GM23338 (cell line): ENCODE data around the gene FBXO41. TPM values are rescaled to one million over a fixed set of nuclear protein-coding genes. Genes with fewer than 3 reads are reported as not detected.

ENCODE experiments used
- ATAC-seq: fragments of 200-7000 bp; cut with Tn5 transposase; 3 replicates; pipeline ENCODE4 v1.9.1; 2020
- DNase-seq: peaks from one replicate; pipeline ENCODE4 v3.0.0-alpha.2; 2015; ENCODE audit warnings: low spot score
- H2AFZ ChIP-seq: fragments of 200-600 bp; sonication (generic); 2 replicates; pipeline ENCODE4 v1.8.0; 2016; ENCODE audit warnings: antibody characterized with exemption, mild to moderate bottlenecking, moderate library complexity
- H3F3A ChIP-seq: fragments of 200-600 bp; sonication (generic); replicated peaks from 2 replicates; pipeline ENCODE4 v1.8.0; 2017; ENCODE audit warnings: antibody characterized with exemption, mixed run types, low read depth
- H3K27ac ChIP-seq: fragments of 200-600 bp; sonication (generic); 2 replicates; pipeline ENCODE4 v1.6.1; 2016; ENCODE audit warnings: low read depth
- H3K27me3 ChIP-seq: fragments of 200-600 bp; sonication (generic); 2 replicates; pipeline ENCODE4 v1.8.0; 2016; ENCODE audit warnings: mild to moderate bottlenecking, mixed run types, moderate library complexity; ENCODE audit not compliant: insufficient read depth
- H3K36me3 ChIP-seq: fragments of 200-600 bp; sonication (generic); 2 replicates; pipeline ENCODE4 v1.8.0; 2016; ENCODE audit warnings: mild to moderate bottlenecking; ENCODE audit not compliant: insufficient read depth
- H3K4me1 ChIP-seq: fragments of 200-600 bp; sonication (generic); 2 replicates; pipeline ENCODE4 v1.8.0; 2016; ENCODE audit warnings: mild to moderate bottlenecking, moderate library complexity; ENCODE audit not compliant: insufficient read depth
- H3K4me2 ChIP-seq: fragments of 200-600 bp; sonication (generic); 2 replicates; pipeline ENCODE4 v1.7.1; 2017; ENCODE audit warnings: mixed run types
- H3K4me3 ChIP-seq: fragments of 200-600 bp; sonication (generic); 2 replicates; pipeline ENCODE4 v1.6.1; 2016; ENCODE audit warnings: mixed run types
- H3K79me2 ChIP-seq: fragments of 200-600 bp; sonication (generic); replicated peaks from 2 replicates; pipeline ENCODE4 v1.8.0; 2017; ENCODE audit warnings: mild to moderate bottlenecking; ENCODE audit not compliant: insufficient read depth
- H3K9me2 ChIP-seq: fragments of 200-600 bp; sonication (generic); 2 replicates; pipeline ENCODE4 v1.8.0; 2017; ENCODE audit not compliant: insufficient read depth
- H4K20me1 ChIP-seq: fragments of 200-600 bp; sonication (generic); replicated peaks from 2 replicates; pipeline ENCODE4 v1.8.0; 2017; ENCODE audit warnings: mild to moderate bottlenecking; ENCODE audit not compliant: insufficient read depth
- H3K27ac Mint-ChIP-seq: 2 replicates; pipeline ENCODE4 v1.8.0; 2020; ENCODE audit warnings: inconsistent platforms, mild to moderate bottlenecking, moderate library complexity, mixed read lengths
- H3K27me3 Mint-ChIP-seq: 3 replicates; pipeline ENCODE4 v1.8.0; 2022; ENCODE audit warnings: low read depth, mild to moderate bottlenecking, moderate library complexity, mixed read lengths, inconsistent platforms; ENCODE audit not compliant: insufficient read depth, poor library complexity
- H3K36me3 Mint-ChIP-seq: 3 replicates; pipeline ENCODE4 v1.8.0; 2021; ENCODE audit warnings: low read depth, mild to moderate bottlenecking, inconsistent platforms, moderate library complexity, mixed read lengths
- H3K4me1 Mint-ChIP-seq: 3 replicates; pipeline ENCODE4 v1.8.0; 2020; ENCODE audit warnings: mild to moderate bottlenecking, inconsistent platforms, mixed read lengths
- H3K4me3 Mint-ChIP-seq: 3 replicates; pipeline ENCODE4 v1.8.0; 2021; ENCODE audit warnings: moderate library complexity, mild to moderate bottlenecking, inconsistent platforms, mixed read lengths
- H3K9me3 Mint-ChIP-seq: 3 replicates; pipeline ENCODE4 v1.8.0; 2020; ENCODE audit warnings: moderate library complexity, mild to moderate bottlenecking, inconsistent platforms, mixed read lengths
- CREB1 ChIP-seq: fragments of 250-450 bp; sonication (Bioruptor Pico); IDR thresholded peaks from 2 replicates; pipeline ENCODE4 v1.5.0; 2020; ENCODE audit warnings: low read depth, mild to moderate bottlenecking, moderate library complexity
- CTCF ChIP-seq, 2 experiments: fragments of 200-600 bp in 1 of 2; sonication (generic) in 1 of 2; conservative IDR thresholded peaks; 2 replicates each; pipeline versions ENCODE4 v1.5.1 to v1.6.1; 2016 to 2017; ENCODE audit warnings: antibody characterized with exemption in 2 of 2, low read depth in 2 of 2, mild to moderate bottlenecking in 2 of 2, moderate library complexity in 1 of 2
- ETS1 ChIP-seq: IDR thresholded peaks from 2 replicates; pipeline ENCODE4 v1.6.1; 2016; ENCODE audit warnings: antibody characterized with exemption
- EZH2 ChIP-seq: fragments of 200-600 bp; sonication (generic); IDR thresholded peaks from one replicate; pipeline ENCODE4 v1.8.0; 2017; ENCODE audit warnings: antibody characterized with exemption, mild to moderate bottlenecking, low read depth; ENCODE audit not compliant: unreplicated experiment
- EZH2phosphoT487 ChIP-seq: fragments of 200-600 bp; sonication (generic); IDR thresholded peaks from one replicate; pipeline ENCODE4 v1.8.1; 2018; ENCODE audit warnings: antibody characterized with exemption; ENCODE audit not compliant: unreplicated experiment
- JUNB ChIP-seq: IDR thresholded peaks from one replicate; pipeline ENCODE4 v1.6.1; 2016; ENCODE audit warnings: antibody characterized with exemption; ENCODE audit not compliant: unreplicated experiment
- NANOG ChIP-seq: IDR thresholded peaks from 2 replicates; pipeline ENCODE4 v1.6.1; 2016; ENCODE audit warnings: antibody characterized with exemption, borderline replicate concordance
- POLR2AphosphoS5 ChIP-seq: IDR thresholded peaks from 2 replicates; pipeline ENCODE4 v1.6.1; 2016; ENCODE audit warnings: antibody characterized with exemption, low read depth
- REST ChIP-seq: IDR thresholded peaks from one replicate; pipeline ENCODE4 v1.6.1; 2018; ENCODE audit warnings: antibody characterized with exemption; ENCODE audit not compliant: unreplicated experiment
- STAT1 ChIP-seq: IDR thresholded peaks from one replicate; pipeline ENCODE4 v1.6.1; 2016; ENCODE audit warnings: antibody characterized with exemption; ENCODE audit not compliant: unreplicated experiment
- ZNF114 ChIP-seq: fragments of 250-450 bp; sonication (Bioruptor Pico); IDR thresholded peaks from 2 replicates; pipeline ENCODE4 v1.5.0; 2020; ENCODE audit warnings: mild to moderate bottlenecking, moderate library complexity
- ZNF331 ChIP-seq: fragments of 250-450 bp; sonication (Bioruptor Pico); IDR thresholded peaks from 2 replicates; pipeline ENCODE4 v1.5.0; 2020; ENCODE audit warnings: low read depth, mild to moderate bottlenecking, moderate library complexity
- ZNF462 ChIP-seq: fragments of 250-450 bp; sonication (Bioruptor Pico); IDR thresholded peaks from 2 replicates; pipeline ENCODE4 v1.5.0; 2020; ENCODE audit warnings: mild to moderate bottlenecking, moderate library complexity
- polyA plus RNA-seq: library from polyadenylated mRNA; unstranded; fragments of >200 nt; fragmentation: Nextera tagmentation; extraction: Ambion mirVana; gene quantifications from 2 replicates; pipeline ENCODE4 v1.2.1, GENCODE V29; 2016
- total RNA-seq: library from RNA; depleted of rRNA; stranded (reverse); fragments of >200 nt; shearing (Covaris generic); gene quantifications from 2 replicates; pipeline ENCODE4 v1.2.3, GENCODE V29; 2014

FBXO41 gene
- total and polyA plus RNA-seq, 2 experiments from 2014 or later, result 3.5 to 13.8 TPM

GRCh38 chr2:73281244-73281643 lies 3.0 kb downstream of the FBXO41 start:
- Mint-ChIP-seq H3K27me3 (peaks cover 15% of the 10 kb centered on the region), H3K27ac (no peak overlapping the region)

More at GRCh38 chr2:73281244-73281643, 3.0 kb downstream of the FBXO41 start:
- Histone ChIP-seq H3K4me3 (no peak overlapping the region), H3K36me3 (no peaks in the 10 kb centered on the region), H3K79me2 (peaks cover 61% of the 10 kb centered on the region), H3K27ac (no peak overlapping the region), H3K4me2 (no peak overlapping the region), H3K27me3 (peaks cover 15% of the 10 kb centered on the region), H3F3A (peaks cover 6% of the 10 kb centered on the region; the same call in 1 of the 2 replicates), H4K20me1 (peaks cover 51% of the 10 kb centered on the region), H3K9me2 (no peaks in the 10 kb centered on the region), H3K4me1 (peaks cover 9% of the 10 kb centered on the region), H2AFZ (no peak overlapping the region)
- no peak for DNase-seq
- no peak for TF ChIP-seq STAT1
- no peak for TF ChIP-seq JUNB
- TF ChIP-seq REST, result no peak
- TF ChIP-seq POLR2AphosphoS5, result no peak
- no peak for TF ChIP-seq ZNF114 (CRISPR knock-in tag)
- no peak for TF ChIP-seq EZH2phosphoT487
- TF ChIP-seq NANOG, result no peak
- TF ChIP-seq CTCF (conservative IDR thresholded peaks at IDR 0.05; ENCODE audit: low read depth in 2 of 2), result no peak
- no peak for TF ChIP-seq CREB1 (CRISPR knock-in tag)
- TF ChIP-seq ETS1, result no peak
- no peak for TF ChIP-seq ZNF331 (CRISPR knock-in tag)
- TF ChIP-seq ZNF462, result no peak
- no peak for TF ChIP-seq EZH2
- H3K4me1 Mint-ChIP-seq, result peaks cover 24% of the 10 kb centered on the region
- no peaks in the 10 kb centered on the region; the same call in 2 of the 3 replicates for H3K9me3 Mint-ChIP-seq
- ATAC-seq, result no peak
- no peaks in the 10 kb centered on the region; the same call in 2 of the 3 replicates for H3K36me3 Mint-ChIP-seq
- no peak overlapping the region for H3K4me3 Mint-ChIP-seq
